Activated CD4-positive, alpha-beta T cell treated with anti-CD3 and anti-CD28 coated beads, Interleukin-2, amount 50 U/mL, for 4 hours (primary cell): ENCODE data around the gene RASSF1.
A peak's percentile ranks its signal among the peaks of the same experiment; 100 is the strongest.
"Not testable (repeated sequence)": the region's sequence is repeated elsewhere in the genome, so short reads cannot be mapped to it uniquely, and the experiment has no call there.

Experiments used
- DNase-seq, 2 experiments: peaks; one replicate each; pipeline ENCODE4 v3.0.0-alpha.2; 2020

RASSF1 gene

DNA sequence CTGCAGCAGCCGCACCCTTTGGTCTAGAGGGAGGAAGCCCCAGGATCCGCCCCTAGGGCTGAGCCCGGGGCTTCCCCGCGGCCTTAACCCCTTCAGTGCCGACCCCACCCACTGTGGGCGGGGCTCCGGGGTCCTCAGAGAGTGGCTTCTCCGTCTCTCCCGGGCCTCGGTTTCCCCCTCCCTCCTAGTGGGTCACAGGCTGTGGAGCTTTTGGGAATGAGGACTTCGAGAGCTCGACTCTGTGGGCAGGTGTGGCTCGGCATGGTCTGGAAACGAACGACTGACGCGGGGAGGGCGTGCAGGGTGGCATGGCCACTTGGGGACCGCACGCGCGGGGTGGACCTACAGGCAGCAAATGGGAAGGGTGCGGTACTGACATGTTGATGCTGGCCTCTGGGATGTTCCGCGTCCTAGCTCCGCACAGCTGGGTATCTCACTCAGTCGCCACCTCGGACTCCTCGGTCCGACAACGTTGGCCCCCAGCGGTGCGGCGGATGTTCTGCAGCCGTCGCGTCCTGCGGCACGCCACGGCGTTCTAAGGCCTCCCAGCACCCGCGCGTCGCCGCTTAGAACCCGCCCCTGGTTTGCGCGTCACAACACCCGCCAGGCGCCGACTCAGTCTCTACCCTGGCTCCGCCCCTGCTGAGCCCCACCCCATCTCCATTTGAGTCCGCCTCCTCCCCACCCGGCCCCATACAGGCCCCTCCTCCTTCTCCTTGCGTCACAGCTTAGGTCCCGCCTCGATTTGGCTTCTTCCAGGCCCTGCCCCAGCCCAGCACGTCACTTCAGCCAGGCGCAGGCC, 41.6 kb downstream of the RASSF1 start, which contains the start of the genes HYAL3 and NAA80:
Gene HYAL3 (minus strand): TSS at position 570 of the 802 bp plus-strand sequence. CDS start 3,803 bp downstream, outside the sequence.
Gene NAA80 (minus strand): TSS at position 570 of the 802 bp plus-strand sequence. CDS start 1,942 bp downstream, outside the sequence.
- peak; percentile 99 for DNase-seq

DNA sequence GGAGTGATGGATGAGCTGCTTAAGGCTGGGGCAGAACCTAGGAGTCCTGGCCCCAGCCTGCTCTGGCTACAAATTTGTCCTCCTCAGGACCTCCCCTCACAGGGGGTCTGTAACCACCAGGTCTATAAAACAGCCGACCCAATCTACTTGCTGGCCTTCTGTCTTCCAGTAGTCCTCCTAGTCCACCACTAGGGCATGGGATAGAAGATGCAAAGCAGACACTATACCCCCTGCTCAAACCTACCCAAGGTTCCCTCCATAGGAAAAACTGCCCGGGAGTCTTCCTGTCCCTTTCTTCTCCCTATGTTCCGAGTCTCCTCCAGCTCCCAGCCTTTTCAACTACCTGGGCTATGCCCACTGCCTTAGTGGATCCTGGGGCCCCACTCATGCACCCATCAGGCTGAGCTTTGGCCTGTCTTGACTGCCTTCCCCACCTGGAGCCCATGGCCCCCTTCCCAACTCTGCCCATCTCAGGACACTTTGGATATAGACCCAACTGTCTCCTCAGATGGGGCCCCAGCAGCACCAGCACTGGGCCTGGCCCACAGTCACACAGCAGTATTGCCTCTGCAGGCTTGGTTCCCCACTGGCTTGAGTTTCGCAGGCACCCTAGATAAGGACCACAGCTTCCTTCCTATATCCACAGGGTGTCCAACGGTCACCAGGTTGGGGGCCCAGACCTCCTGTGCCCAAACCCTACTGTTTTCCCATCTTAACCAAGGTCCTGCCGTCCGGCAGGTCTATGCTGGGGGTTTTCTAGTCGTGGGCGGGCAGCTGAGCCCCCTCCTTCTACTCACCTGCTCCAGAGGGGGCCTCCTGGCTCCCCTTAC, 42.5 kb downstream of the RASSF1 start:
- DNase-seq, result no peak

DNA sequence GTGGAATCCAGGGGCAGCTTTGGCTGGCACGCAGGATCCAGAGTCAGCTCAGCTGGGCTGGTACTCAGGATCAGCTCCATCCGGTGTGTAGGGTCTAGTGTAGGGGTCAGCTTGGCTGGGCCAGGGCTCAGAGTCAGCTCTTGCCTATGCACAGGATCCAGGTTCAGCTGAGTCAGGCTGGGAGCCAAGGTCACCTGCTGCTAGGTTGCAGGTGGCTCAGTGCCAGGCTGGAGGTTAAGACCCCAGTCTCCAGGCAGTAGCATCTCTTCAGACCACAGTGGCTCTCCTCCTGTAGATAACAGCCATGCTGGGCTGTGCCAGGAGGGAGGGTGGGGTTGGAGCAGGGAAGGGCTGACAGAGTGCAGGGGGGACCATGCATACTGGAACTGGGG, 43.3 kb downstream of the RASSF1 start:
- no peak for DNase-seq

DNA sequence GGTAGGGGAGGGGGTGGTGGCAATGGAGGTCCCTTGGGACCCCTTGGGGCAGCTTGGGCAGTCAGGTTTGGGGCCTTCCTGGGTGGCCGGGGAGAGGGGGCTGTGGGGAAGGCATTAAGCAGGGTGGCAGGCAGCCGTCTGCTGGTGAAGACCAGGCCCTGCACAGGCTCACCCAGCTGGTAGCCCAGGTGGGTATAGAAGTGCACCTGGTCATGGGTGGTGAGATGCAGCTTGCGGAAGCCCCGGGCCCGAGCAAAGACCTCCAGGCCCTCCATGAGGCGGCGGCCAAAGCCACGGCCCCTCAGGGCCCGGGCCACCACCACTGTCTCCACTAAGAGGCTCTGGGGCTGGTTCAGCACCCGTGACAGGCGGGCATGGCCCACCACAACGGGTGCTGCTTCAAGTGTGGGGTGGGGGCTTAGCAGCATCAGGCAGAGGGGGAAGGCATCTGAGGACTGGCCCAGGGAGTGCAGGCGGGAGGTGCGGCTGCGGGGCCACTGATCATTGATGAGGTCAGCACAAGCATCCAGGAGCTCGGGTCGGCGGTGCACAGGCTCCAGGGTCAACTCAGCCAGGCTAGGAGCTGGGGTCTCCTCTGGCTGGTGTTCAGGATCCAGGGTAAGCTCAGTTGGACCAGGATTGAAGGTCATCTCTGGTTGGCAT, 43.8 kb downstream of the RASSF1 start:
- no peak for DNase-seq

DNA sequence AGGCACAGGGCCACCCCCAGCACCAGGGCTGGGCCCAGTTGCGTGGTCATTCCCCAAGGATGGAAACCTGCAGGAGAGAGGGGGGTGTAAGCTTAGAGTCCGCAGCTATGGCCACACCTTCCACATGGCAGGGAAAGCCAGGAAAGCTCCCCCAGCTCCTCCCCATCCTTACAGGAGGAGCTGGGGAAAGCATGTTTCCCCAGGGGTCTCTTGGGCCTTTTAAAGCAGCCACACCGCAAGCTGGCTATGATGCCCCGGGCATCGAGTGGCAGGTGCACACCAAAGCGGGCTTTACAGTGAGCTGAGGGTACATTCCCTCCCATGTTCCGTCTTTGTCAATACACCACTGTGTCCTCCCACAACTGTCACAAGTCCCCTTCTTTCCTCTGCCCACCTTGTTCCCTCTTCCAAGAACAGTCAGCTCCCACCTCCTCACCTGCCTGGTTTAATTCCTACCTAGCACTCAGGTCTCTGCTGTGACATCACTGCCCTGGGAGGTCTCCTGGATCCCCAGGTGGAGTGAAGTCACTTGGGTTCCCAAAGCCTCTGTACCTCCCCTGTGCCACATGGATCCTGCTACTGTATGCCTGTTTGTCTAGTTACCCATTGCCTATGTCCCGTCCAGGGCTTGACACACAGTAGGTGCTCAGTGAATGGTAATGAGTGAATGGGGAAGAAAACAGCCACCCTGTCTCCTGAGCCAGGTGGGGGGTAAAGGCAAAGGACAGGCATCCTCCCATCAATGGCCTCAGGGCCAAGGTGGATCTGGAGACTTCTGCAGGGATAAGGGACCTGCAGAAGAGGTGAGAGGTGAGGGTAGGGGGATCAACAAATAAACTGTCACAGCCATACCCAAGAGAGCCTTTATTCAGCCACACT, 44.8 kb downstream of the RASSF1 start:
- DNase-seq, result no peak

DNA sequence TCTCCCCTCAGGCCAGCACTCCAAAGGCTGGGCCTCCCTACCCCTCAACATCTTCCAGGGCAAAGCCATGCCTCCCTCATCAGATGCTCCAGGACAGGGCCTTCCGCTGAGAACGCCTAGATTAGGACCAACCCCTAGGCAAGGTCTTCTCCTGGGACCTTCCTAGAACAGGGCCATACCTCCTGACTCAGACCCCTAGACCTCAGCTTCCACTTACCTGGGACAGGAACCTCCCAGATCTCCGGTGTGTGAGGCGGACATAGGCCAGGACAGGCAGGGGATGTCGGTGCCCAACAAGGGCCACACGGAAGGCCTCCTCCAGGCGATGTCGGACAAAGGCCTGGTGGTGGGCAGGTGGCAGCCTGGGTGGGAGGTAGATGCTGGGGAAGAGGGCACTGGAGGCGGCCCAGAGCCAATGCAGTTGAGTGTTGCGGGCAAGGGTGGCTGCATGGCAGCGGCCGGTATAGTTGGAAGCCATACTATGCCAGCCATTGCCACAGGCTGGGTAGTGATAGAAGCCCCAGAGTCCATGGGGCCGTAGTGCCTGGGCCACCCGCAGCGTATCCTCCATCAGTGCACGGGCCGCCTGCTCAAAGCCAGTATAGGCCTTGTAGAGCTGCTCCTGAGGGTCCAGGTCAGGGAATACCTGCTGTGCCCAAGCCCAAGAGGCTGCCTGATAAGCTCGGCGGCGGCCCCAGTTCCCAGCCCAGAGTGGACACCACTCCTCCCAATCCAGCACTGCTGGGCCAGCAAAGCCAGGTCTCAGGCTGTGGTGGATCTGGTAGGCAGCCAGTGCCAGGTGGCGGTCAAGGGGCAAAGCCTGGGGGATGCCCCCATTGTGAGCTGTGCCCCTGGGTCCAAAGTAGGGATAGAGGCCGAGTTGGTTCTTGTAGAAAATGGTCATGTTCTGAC, 45.9 kb downstream of the RASSF1 start:
- DNase-seq, result no peak

DNA sequence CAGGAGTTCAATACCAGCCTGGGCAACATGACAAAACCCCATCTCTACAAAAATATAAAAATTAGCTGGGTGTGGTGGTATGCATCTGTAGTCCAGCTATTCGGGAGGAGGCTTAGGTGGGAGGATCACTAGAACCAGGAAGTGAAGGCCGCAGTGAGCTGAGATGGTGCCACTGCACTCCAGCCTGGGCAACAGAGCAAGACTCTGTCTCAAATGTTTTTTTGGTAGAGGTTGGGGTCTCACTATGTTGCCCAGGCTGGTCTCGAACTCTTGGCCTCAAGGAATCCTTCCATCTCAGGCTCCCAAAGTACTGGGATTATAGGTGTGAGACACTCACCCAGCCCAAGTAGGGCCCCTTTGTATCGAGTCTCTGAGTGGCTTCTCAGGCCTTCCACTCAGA, 46.5 kb downstream of the RASSF1 start:
- no peak for DNase-seq

DNA sequence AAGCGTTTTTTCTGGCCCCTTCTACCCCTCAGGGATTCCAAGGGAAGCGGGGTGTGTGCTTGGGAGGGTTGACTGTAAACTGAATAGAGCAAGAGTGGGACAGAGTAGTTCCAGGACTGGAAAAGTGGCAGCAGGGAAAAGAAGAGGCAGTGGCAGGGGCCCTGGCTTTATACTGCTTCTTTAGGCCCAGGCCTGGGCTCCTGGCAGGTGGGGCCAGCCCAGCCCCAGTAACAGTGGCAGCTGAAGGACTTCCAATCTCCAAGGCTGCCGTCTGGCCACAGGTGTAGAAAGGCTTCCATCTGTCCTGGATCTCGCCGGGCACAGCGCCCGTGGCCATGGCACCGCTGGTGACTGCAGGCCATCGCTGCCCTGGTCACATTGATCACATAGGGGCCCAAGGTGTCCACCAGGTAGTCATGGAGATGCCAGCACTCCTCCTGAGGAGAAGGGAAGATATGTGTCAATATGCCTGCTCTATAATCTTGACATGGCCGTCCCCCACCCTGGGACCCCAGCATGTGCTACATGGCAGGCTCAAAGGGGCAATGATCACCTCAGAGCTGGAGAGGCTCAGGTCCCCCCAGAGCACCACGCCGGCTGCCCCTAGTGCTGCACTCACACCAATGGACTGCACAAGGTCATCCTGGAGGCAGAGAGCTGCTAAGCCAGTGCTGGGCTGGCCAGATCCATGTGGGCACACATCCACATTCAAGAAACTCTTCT, 47.4 kb downstream of the RASSF1 start:
- no peak for DNase-seq

DNA sequence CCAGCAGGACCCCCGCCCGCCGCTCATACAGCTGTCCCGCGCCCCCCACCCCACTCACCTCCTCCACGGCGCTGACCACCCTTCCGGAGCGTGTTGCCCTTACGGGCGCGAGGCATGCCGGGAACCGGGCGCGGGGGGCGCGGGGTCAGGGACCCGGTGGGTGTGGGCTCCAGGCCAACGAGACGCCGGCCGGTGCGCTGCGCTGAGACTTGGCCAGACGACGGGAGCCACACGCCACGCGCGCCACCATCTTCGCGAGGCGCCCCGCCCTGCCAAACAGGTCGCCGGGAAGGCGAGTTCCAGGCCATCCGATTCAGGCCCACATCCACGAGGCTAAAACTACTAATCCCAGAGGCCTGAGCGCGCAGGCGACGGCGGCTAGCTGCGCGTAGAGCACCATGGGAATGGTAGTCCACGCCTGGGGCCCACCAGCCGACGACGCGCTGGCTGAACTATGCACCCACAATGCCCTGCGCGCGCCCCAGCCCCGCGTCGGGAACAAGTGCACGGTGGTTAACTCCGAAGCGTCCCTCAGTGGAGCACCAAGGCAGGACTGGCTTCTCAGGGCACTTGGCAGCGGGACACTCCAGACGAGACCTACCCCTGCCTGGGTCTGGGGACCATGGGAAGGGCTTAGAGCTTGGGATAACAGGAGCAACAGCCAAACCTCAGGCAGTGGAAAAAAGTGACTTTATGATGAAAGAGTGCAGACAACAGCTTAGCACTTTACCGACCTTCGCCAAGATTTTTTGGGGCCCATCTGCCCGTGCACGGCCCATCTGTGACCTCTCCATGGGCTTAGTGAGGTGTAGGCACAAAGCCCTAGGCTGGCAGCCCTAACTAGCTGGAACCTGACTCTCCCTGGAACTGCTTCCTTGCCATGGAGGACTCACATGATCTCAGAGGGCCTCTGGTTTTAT, 48.2 kb downstream of the RASSF1 start, which contains the start of gene IFRD2:
Gene IFRD2 (minus strand): TSS at position 271 of the 920 bp plus-strand sequence. CDS start 155 bp downstream, at position 116.
- peak; percentile 94 to 95 for DNase-seq

DNA sequence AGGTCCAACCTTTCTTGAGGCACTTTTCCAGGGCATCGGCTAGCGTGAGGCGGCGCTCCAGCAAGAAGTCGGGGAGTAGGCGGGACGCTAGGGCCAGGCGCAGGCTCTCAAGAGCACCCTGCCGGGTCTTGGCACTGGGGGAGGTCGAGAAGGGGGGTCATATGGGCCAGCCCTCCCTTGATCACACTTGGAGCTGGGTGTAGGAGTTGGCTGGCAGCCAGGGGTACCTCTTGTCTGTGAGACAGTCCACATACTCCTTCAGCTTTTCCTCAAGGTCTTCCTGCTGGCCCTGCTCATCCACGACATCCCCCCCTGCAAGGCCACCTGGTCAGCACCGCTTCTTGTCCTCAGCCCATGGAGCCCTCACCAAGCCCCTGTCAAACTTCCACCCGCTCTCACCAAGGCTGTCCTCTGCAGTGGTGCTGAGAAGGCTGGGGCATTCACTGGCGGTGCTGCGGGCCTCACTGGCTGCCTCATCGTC, 50.4 kb downstream of the RASSF1 start:
- DNase-seq, result no peak

DNA sequence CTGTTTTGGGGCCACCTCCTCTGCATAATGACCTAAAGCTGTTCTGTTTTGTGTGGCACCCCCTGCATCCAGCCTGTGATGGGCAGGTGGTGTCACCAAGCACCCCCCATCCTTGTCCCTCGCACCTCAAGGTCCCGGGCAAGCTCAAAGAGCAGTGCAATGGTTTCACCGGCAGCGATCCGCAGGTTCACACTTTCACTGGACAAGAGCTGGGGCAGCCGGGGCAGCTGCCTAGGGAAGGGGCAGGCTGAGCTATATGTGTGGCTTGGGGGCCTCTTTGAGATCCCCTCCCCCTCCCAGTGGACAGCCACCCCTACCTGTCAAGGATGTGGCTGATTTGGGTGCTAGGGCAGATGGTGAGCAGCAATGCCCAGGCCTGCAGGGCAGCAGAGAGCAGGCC, 51.5 kb downstream of the RASSF1 start:
- DNase-seq, result no peak

DNA sequence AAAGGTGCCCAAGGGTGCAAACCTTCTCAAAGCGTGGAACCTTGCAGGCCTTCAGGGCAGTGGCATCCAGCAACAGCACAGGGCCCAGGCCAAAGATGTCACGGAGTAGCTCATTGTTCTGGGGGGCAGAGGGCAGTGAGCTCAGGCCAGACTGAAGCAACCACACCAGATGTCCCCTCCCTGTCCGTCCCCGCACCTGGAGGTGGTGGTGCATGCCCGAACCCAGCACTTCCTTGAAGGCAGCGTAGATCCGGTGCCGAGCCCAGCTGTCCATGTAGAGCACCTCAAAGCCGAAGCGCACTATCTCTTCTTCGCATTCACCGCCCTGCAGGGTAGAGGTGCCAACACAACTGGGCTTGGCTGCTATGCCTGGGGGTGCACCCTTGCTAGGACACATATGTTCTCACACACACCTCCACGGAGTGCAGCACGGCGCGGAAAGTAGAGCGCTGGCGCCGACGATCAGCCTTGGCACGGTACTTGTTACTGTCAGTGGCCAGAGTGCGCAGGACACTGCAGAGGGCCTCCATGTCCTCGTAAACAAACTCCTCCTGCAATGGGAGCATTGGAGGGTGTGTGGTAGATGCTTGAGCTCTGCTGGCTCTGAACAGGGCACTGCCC, 52.1 kb downstream of the RASSF1 start:
- DNase-seq, result no peak

DNA sequence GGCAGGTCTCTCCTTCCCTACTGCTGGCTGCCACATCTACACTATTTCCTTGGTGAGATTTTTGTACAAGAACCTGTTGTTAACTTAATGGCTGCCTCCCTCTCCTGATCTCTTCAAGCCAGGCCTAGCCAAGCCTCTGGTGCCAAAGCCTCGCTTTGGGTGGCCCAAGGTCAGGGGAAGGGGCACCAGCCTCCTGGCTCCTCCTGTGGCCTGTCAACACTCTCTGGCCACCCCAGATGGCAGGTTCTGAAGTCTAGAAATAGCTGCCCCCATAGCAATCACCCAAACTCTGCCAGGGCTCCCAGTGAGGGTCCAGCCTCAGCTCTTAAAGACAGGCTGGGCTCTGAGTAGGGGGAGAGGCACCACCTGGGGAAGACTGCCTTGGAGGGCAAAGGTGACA, 53.4 kb downstream of the RASSF1 start:
- no peak for DNase-seq

DNA sequence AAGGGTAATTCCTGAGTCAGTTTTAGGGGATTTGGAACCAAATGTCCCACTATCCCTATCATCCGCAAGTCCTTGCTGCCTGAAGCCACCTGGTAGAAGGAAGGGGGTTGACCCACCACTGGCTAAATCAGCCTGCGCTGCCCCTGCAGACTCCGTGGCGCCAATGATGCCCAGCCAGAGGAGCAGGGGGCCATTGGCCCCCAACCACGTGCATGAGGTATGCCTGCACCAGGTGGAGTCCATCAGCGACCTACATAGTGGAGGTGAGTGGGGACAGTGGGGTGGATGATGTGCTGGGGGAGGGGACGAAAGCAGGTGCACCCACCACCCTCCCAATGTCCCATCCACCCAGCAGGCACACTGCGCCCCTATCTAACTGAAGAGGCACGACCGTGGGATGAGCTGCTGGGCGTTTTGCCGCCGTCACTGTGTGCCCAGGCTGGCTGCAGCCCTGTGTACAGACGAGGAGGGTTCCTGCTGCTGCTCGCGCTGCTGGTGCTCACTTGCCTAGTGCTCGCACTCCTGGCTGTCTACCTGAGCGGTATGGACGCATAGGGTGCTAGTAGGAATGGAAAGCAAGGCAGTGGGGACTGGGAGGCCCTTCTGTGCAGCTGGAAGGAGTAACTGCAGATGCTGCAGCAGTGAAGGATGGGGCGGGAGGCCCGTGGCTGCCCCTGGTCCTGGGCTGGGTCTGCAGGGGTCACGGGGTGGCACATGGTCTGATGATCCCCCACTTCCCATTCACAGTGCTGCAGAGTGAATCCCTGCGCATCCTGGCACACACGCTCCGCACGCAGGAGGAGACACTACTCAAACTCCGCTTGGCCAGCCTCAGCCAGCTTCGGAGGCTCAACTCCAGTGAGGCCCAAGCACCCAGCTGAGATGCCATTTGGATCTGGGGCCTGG, 54.1 kb downstream of the RASSF1 start:
- no peak for DNase-seq

DNA sequence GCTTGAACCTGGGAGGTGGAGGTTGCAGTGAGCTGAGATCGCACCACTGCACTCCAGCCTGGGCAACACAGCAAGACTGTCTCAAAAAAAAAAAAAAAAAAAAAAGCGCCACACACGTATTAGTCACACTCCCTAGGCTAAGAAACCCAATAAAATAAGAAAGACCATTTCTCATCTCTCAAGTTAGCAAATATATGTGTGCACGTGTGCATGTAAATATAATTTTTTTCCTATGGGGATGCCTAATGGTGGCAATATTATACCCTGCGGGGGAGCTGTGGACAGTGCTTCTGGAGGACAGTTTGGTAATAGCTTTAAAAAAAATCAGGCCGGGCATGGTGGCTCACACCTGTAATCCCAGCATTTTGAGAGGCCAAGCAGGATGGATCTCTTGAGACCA, 56.5 kb downstream of the RASSF1 start:
- not testable (repeated sequence) for DNase-seq
